Anterior cingulate cortex (tissue), 58 donors: ENCODE data around the gene NELFB.

Source experiments
- DNase-seq, 58 donors: peaks; one replicate each; lab custom pipeline; 2025; lab: John Stamatoyannopoulos, UW

NELFB gene

DNA sequence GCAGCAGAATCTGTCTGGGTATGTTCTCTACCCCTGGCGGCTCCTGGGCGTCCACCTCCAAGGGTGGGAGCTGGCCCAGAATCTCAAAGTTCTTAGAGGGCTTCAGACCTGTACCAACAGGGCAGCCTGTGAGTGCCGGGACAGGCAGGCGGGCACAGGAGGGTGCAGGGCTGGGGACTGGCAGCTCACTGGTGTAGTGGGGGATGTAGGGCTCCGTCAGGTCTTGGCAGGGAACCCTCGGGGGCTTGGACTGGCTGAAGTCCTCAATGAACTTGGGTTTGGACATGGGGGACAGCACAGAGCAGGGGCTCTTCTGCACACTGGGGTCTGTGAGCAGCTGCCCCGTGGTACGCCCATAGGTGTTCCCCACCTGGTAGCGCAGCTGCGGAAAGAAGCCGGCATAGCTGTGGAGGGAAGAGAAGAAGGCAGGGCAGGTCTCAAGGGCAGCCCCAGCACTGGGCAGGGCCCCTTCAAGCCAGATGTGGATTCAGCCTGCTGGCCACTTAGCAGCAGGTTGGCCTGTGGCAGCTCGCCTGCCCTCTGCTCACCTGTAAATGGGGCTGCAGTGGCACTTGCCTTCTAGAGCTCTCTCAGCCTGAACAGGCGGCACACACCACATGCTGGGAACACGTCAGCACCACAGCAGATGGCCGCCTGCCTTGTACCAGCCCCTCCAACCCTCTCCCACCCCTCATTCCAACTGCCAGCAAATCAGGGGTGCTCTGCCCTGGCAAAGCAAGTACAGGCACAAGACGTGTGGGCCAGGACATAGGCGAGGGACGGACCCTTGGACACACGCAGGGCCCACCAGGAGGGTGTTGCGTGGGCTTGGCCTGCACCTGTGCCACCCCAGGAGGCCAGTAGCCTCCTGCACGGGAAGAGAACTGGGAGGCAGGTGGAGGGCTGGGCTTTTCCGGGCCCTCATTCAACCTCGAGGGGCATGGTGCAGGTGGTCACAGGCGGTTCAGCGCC is 9.4 kb upstream of the NELFB start:
- no peak for DNase-seq

DNA sequence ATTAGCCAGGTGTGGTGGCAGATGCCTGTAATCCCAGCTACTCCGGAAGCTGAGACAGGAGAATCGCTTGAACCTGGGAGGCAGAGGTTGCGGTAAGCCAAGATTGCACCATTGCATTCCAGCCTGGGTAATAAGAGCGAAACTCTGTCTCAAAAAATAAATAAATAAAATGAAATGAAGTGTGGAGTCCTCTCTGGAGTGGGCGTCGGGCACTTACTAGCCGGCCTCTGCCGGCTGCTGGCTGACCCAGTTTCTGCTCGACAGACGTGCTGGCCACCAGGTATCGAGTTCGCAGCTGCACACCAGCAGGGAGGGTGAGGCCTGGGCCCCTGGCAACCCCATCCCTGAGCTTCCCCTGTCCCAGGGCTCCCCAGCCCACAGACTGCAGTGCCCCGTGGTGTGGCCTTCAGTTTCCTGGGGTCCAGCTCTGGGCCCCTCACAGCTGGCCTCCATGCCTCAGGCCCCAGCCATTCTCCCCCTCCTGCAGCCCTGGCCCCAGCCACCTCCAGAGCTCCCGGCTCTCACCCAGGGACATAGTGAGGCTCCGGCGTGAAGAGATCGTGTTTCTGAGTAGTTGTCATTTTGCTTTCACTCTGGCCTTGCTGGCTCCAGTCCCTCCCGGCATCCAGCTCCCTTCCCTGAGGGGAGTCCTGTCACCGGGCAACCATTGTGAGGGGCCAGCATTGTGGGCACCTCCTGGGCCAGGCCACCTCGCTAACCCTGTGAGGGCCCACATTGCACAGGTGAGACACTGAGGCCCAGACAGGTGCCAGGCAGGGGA is 7.8 kb upstream of the NELFB start:
- no peak for DNase-seq

GRCh38 chr9:137247916-137248175 is 7.3 kb upstream of the NELFB start:
- no peak for DNase-seq

- no peak for DNase-seq
Measured at GRCh38 chr9:137250329-137251193, 4.6 kb upstream of the NELFB start.

DNA sequence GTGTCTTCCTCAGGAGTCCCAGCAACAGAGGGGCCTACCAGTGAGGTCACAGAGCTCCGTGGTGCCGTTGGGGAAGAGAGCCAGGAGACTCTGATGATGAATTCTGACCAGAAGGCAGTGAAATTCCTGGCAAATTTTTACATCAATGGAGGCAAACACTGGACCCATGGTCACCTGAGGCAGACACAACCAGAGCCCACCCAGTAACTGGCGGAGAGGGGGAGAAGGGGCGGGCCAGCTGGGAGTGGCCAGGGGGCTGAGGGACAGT is 4.0 kb upstream of the NELFB start, which contains the start of gene STPG3:
Gene STPG3, plus strand, starts transcription at position 93 of the 268 bp plus-strand sequence. Its CDS starts 1 bp downstream, at position 94.
- no peak for DNase-seq

- DNase-seq: no peak
Measured at GRCh38 chr9:137251490-137252268, 3.4 kb upstream of the NELFB start.

DNA sequence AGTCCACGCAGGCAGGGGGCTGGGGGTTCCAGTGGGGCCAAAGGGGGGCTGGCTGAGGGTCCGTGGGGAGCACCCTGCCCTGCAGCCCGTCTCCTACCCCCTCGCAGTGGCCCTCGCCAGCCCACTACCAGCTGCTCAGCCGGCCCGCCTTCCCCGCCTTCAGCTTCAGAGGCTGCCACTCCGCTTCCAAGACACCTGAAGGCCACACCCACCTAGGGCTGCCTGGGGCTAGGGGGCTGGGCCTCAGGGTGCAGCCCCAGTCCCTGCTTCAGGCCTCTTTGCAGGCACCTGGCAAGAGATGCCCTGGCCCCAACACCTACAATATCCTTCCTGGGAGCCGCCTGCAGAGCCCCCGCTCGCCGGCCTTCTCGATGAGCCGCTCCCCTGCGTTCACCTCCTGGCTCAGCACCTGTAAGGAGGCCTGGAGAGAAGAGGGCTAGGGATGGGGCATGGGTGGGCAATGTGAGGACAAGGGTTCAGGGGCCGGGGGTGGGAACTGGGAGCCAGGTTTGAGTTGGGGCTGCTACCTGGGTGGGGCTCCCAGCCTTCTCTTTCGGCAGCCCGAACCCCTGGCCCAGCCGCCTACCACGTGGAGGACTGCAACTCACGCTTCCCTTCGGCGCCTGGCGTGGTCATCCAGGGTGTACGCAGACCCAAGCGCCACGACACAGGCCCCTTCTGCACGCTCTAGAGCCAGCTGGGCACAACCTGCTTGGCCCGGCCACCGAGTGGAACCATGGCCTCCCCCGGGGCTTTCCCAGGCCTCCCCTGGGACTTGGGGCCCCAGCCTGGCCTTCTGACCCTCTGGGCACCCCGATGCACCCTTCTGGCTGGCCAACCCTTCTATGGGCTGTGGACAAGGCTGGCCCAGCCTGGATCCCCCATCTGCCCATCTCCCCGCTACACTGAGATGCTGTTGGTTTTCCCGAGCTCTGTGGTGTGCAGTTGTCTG is 2.3 kb upstream of the NELFB start:
- DNase-seq: no peak

- DNase-seq: peak in 1 of 58 donors; percentile 23
Measured at GRCh38 chr9:137253717-137254623, 1.2 kb upstream of the NELFB start.

- DNase-seq: peak in 7 of 58 donors; percentile 48 to 73 (median 66)
Measured at GRCh38 chr9:137255448-137256114, 454 bp downstream of the NELFB start.

GRCh38 chr9:137256362-137256761 is 1.2 kb downstream of the NELFB start:
- DNase-seq: no peak

GRCh38 chr9:137256856-137257255 is 1.7 kb downstream of the NELFB start:
- DNase-seq: no peak

GRCh38 chr9:137262173-137262908 is 7.2 kb downstream of the NELFB start:
- peak in 8 of 58 donors; percentile 9 to 27 (median 18) for DNase-seq

DNA sequence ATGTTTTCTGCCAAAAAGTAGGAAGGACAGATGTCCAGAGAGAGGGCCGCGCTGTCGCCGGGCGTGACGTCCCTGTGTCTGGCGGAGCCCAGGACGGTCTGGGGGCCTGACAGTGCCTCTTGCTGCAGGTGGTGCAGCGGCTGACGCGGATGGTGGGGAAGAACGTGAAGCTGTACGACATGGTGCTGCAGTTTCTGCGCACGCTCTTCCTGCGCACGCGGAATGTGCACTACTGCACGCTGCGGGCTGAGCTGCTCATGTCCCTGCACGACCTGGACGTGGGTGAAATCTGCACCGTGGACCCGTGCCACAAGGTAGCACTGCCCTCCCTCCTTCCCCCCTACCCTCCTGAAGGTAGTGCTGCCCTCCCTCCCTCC is 7.8 kb downstream of the NELFB start:
- DNase-seq: no peak

DNA sequence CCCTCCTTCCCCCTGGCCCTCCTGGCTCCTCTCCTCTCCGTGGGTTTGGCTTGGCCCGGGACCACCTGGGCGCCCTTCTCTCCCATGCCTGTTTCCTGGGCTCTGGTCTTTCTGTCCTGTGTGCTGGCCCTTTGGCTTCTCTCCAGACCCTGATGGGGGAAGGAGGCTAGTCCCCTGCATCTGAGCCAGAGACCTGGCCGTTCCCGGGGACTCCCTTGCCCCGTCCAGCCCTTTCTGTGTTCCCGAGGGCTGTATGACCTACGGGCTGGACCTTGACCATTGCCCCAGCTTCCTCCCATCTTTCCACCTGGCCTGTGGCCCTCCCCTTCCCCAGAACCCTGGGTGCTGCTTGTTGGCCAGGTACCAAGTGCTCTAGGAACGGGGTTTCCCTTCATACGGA is 8.4 kb downstream of the NELFB start:
- DNase-seq: no peak

DNA sequence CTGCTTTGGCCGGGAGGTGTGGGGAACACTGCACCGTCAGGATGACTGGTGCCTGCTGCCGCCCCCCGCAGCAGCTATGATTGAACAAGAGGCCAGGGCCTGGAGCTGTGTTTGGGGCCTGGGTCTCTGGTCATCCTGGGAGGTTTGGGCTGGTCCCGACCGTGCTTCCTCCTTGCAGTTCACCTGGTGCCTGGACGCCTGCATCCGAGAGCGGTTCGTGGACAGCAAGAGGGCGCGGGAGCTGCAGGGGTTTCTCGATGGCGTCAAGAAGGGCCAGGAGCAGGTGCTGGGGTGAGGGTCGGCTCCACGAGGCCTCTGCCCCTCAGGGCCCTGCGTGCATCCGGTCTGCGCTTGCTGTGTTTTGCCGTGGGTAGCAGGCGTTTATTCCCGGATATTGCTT is 8.9 kb downstream of the NELFB start:
- DNase-seq: no peak

- DNase-seq: no peak
Measured at GRCh38 chr9:137265496-137266161, 10.5 kb downstream of the NELFB start.
